Omental fat pad (tissue), 4 donors: Measurements from ENCODE around the gene SLC31A1. TPM values are rescaled to one million over a fixed set of nuclear protein-coding genes. Genes with fewer than 3 reads are reported as not detected.

Experiments used
- ATAC-seq: fragments of 150-250 bp; one replicate; pipeline ENCODE4 v1.9.1; 2016; ENCODE audit warnings: mild to moderate bottlenecking, moderate library complexity; ENCODE audit not compliant: low FRiP score
- DNase-seq: peaks from one replicate; pipeline ENCODE4 v3.0.0-alpha.2; 2019; ENCODE audit warnings: low spot score
- CTCF ChIP-seq, 3 donors: fragments of 450-650 bp; IDR thresholded peaks; one replicate each; pipeline ENCODE4 v1.5.1; 2016 to 2017; ENCODE audit warnings: antibody characterized with exemption in 3 of 3, mild to moderate bottlenecking in 3 of 3, moderate library complexity in 2 of 3
- total RNA-seq, 4 donors: library from RNA; depleted of rRNA; stranded (reverse); fragments of >200 nt; gene quantifications; one replicate each; pipeline ENCODE4 v1.1.0, GENCODE V29; 2016

The SLC31A1 gene
- total RNA-seq, 4 donors from 2014 or later: 11.2 to 26.7 (median 18.6) TPM

DNA sequence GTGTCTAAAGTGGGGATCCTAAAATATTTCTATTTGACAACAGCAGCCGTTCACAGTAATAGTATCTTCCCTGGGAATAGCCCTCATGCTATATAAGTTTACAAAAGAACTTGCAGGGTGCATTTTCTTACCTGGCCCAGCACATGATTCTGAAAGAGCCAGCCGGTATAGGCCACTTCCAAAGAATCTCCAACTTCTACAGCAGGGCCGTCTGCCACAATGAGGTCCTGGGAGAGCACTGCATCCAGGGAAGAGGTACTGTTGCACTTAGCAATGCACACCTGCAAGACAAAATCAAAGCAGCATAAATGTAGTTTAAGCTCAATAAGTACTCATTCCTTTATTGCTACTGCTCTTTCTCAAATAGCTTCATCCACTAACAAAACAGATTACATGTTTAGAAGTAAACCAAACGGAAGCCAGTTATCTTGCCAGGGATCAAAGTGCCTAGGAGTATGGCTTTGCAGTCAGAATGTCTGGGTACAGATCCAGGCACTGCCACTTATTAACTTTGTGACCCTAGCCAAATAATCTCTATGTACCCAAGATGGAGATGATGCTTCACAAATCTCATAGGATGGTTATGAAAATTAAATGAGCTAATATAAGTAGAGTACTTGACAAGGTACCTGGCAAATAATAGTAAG, 21.5 kb upstream of the SLC31A1 start:
- no peak for DNase-seq
- TF ChIP-seq CTCF (IDR thresholded peaks at IDR 0.05): no peak
- ATAC-seq: no peak

GRCh38 chr9:113205432-113205831, 15.9 kb upstream of the SLC31A1 start:
- TF ChIP-seq CTCF (IDR thresholded peaks at IDR 0.05): no peak
- ATAC-seq (no peak), DNase-seq (no peak)

- no peak for TF ChIP-seq CTCF (IDR thresholded peaks at IDR 0.05)
- ATAC-seq (no peak), DNase-seq (no peak)
Measured at GRCh38 chr9:113205861-113206260, 15.5 kb upstream of the SLC31A1 start.

- no peak for TF ChIP-seq CTCF (IDR thresholded peaks at IDR 0.05)
- no peak for ATAC-seq
- DNase-seq: no peak
Measured at GRCh38 chr9:113210815-113211214, 10.5 kb upstream of the SLC31A1 start.

- no peak for DNase-seq
- no peak for TF ChIP-seq CTCF (IDR thresholded peaks at IDR 0.05)
- no peak for ATAC-seq
Measured at GRCh38 chr9:113215132-113215531, 6.2 kb upstream of the SLC31A1 start.

GRCh38 chr9:113216406-113216805, 4.9 kb upstream of the SLC31A1 start:
- ATAC-seq: no peak
- TF ChIP-seq CTCF (IDR thresholded peaks at IDR 0.05): no peak
- DNase-seq: no peak

DNA sequence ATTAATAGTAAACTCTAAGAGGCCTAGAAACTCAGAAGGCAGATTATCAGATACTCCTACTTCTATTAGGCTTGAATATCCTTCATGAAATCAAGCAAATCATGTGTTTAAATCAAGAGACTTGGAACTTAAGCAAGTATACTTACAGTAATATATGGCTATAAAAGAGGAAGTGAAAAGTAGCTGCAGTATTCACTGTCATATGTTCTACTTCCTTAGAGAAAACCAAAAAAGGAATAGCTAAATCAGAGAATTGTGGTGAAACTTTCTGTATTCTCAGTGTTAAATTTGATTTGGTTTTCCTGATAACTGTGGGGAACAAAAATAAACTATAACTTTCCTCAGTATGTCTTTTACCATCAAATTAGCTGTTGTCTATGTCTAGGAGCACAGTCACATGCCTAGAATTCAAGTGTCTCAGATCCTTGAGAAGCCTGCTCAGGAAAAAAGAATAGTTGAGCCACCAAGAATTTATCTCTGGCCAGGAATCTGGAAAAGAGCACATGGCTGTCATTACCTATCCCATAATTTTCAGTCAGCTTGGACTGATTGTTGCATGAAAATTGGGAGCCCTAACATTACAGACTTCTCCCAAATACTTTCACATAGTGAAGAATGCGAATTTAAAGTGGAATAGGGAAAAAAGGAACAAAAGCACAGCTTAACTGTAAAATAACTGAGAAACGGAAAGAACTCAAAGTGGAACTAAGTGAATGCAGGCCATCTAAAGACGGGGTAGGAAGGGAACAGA, 2.0 kb upstream of the SLC31A1 start:
- ATAC-seq: no peak
- no peak for DNase-seq
- TF ChIP-seq CTCF (IDR thresholded peaks at IDR 0.05): no peak
